ENCODE data around the gene NRL. TPM values are rescaled to one million over a fixed set of nuclear protein-coding genes. Genes with fewer than 3 reads are reported as not detected.

The NRL gene
- total RNA-seq, 3 donors from 2014 or later (not counting 1 experiment from before 2014, with no cell fraction given), result 0.78 to 3.3 (median 2.8) TPM

DNA sequence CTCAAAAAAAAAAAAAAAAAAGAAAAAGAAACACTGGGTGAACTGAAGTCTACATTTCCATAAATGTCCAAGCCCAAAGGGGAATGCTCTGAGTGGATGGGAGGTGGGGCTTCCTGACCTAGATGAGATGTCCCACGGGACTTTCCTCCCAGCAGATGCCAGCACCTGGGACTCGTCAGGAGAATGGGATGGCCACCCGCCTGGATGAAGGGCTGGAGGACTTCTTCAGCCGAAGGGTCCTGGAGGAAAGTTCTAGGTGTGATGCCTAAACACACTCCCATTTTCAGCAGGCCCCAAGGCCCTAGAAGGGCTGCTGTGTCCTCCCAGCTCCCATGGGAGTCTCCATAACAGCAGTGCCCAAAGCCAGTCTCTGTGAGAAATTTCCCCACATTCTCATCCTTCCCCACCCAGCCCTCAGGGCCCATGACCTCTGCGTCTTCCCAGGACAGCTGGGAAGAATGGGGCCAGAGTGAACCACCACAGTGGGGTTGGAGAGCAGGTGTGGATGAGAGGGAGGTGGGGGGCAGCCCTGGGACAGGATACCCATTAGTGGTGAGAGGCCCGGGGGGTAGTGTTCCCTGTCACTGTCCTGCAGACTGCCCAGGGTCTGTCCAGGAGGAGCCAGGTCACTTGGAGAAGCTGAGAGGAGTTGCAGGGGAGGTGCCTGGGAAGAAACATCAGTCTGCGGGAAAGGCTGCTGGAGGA, 50.5 kb downstream of the NRL start:
- Histone ChIP-seq H3K36me3 (ENCODE audit: control insufficient read depth, insufficient read depth, low read length) (no peaks in the 10 kb centered on the region), H3K27me3 (ENCODE audit: control insufficient read depth, insufficient read depth, low read length) (no peaks in the 10 kb centered on the region), H3K4me3 (ENCODE audit: low read length) (no peak overlapping the region), H3K4me1 (ENCODE audit: control insufficient read depth, insufficient read depth, low read length) (no peaks in the 10 kb centered on the region), H3K9me3 (ENCODE audit: control insufficient read depth, insufficient read depth, low read length) (no peaks in the 10 kb centered on the region), H3K27ac (ENCODE audit: low read length) (no peak overlapping the region)
- Mint-ChIP-seq H3K9me3 (no peaks in the 10 kb centered on the region), H3K27ac (no peak overlapping the region), H3K27me3 (ENCODE audit: low read depth in 2 of 2) (no peaks in the 10 kb centered on the region), H3K4me3 (no peak overlapping the region), H3K36me3 (no peaks in the 10 kb centered on the region), H3K4me1 (peaks cover 0 to 4% of the 10 kb centered on the region in 2 donors)
- DNase-seq (no peak), ATAC-seq (no peak)
- 88% methylated on average over 7 of the region's 7 CpGs for WGBS (ENCODE audit: insufficient coverage)
- intact Hi-C loops (cut with micrococcal nuclease), result no loop called here
- TF ChIP-seq, protein P1, sequence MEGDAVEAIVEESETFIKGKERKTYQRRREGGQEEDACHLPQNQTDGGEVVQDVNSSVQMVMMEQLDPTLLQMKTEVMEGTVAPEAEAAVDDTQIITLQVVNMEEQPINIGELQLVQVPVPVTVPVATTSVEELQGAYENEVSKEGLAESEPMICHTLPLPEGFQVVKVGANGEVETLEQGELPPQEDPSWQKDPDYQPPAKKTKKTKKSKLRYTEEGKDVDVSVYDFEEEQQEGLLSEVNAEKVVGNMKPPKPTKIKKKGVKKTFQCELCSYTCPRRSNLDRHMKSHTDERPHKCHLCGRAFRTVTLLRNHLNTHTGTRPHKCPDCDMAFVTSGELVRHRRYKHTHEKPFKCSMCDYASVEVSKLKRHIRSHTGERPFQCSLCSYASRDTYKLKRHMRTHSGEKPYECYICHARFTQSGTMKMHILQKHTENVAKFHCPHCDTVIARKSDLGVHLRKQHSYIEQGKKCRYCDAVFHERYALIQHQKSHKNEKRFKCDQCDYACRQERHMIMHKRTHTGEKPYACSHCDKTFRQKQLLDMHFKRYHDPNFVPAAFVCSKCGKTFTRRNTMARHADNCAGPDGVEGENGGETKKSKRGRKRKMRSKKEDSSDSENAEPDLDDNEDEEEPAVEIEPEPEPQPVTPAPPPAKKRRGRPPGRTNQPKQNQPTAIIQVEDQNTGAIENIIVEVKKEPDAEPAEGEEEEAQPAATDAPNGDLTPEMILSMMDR (IDR thresholded peaks at IDR 0.05), result no peak

DNA sequence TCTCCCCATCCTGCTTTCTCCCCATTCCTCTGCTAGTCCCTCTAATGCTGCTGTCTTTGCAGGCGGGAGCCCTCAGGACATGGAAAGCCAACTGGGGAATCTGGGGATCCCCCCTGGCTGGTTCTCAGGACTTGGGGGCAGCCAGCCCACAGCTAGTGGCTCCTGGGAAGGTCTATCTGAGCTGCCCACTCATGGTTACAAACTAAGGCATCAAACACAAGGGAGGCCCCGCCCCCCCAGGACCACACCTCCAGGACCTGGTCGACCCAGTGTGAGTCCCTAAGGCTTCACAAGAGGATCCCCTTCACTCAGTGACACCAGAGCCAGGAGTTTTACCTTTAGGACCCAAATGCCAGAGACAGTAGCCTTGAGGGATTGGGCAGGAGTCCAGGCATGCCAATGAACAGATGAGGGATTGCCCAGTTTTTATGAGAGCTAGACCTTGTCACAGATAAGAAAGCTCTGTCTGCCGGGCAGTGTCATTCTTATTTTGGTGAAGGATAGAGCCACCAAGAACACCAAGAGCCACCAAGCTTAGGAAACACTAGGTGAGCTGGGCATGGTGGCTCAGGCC, 51.4 kb downstream of the NRL start:
- H3K4me3 ChIP-seq (ENCODE audit: low read length), result no peak overlapping the region
- Mint-ChIP-seq H3K27ac (peak overlapping the region in 1 of 2 donors; percentile 35), H3K4me3 (no peak overlapping the region), H3K9me3 (no peaks in the 10 kb centered on the region), H3K27me3 (ENCODE audit: low read depth in 2 of 2) (no peaks in the 10 kb centered on the region), H3K36me3 (no peaks in the 10 kb centered on the region), H3K4me1 (peaks cover 0 to 11% of the 10 kb centered on the region in 2 donors)
- no peak for ATAC-seq
- no peak overlapping the region for H3K27ac ChIP-seq (ENCODE audit: low read length)
- H3K36me3 ChIP-seq (ENCODE audit: control insufficient read depth, insufficient read depth, low read length), result no peaks in the 10 kb centered on the region
- TF ChIP-seq, protein P1 (IDR thresholded peaks at IDR 0.05), result no peak
- DNase-seq, result no peak
- intact Hi-C loops (cut with micrococcal nuclease), result no loop called here
- H3K9me3 ChIP-seq (ENCODE audit: control insufficient read depth, insufficient read depth, low read length), result no peaks in the 10 kb centered on the region
- 80% methylated on average over 4 of the region's 4 CpGs for WGBS (ENCODE audit: insufficient coverage)
- H3K4me1 ChIP-seq (ENCODE audit: control insufficient read depth, insufficient read depth, low read length), result no peaks in the 10 kb centered on the region
- H3K27me3 ChIP-seq (ENCODE audit: control insufficient read depth, insufficient read depth, low read length), result no peaks in the 10 kb centered on the region

DNA sequence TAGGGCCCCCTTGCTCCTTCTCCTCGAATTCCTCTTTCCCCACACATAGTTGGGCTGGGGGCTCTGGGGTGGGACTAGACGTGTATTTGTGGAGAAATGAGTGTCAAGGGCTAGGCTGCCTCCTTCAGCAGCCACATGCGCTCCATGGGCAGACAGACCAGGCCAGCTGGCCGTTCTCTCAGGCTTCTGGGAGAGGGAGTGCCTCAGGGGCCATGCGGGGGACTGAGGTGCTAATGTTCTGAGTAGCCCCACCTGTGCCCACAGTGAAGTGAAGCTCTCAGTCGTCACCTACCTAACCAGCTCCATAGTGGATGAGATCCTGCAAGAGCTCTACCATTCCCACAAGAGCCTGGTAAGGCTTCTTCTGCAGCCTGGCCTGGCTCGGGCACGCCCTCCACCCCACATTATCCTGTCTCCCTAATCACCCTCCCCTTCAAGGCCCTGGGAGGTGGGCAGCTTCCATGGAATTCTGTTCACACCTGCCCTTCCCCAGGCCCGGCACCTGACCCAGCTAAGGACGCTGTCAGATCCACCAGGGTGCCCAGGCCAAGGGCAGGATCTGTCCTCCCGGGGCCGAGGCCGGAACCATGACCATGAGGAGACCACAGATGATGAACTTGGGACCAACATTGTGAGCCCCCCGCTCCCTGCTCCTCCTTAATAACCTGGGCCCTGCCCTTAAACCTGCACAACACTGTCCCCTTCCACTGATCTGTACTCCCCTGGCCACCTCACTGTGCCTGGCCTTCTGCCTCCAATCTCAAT, 52.4 kb downstream of the NRL start:
- no peaks in the 10 kb centered on the region for H3K36me3 Mint-ChIP-seq
- TF ChIP-seq, protein P1 (IDR thresholded peaks at IDR 0.05), result no peak
- DNase-seq (no peak), ATAC-seq (no peak)
- Histone ChIP-seq H3K4me3 (ENCODE audit: low read length) (no peak overlapping the region), H3K27me3 (ENCODE audit: control insufficient read depth, insufficient read depth, low read length) (no peaks in the 10 kb centered on the region), H3K9me3 (ENCODE audit: control insufficient read depth, insufficient read depth, low read length) (no peaks in the 10 kb centered on the region), H3K4me1 (ENCODE audit: control insufficient read depth, insufficient read depth, low read length) (no peaks in the 10 kb centered on the region), H3K27ac (ENCODE audit: low read length) (no peak overlapping the region), H3K36me3 (ENCODE audit: control insufficient read depth, insufficient read depth, low read length) (no peaks in the 10 kb centered on the region)
- intact Hi-C loops (cut with micrococcal nuclease), result no loop called here
- H3K27ac Mint-ChIP-seq, result peak overlapping the region in 1 of 2 donors; percentile 35
- H3K9me3 Mint-ChIP-seq, result no peaks in the 10 kb centered on the region
- 90% methylated on average over 13 of the region's 14 CpGs for WGBS (ENCODE audit: insufficient coverage)
- H3K4me3 Mint-ChIP-seq, result no peak overlapping the region
- peaks cover 0 to 2% of the 10 kb centered on the region in 2 donors for H3K27me3 Mint-ChIP-seq (ENCODE audit: low read depth in 2 of 2)
- H3K4me1 Mint-ChIP-seq, result peaks cover 0 to 16% of the 10 kb centered on the region in 2 donors

All from natural killer cell (primary cell).